Large intestine (tissue), 12 donors: Measurements from ENCODE around the gene ATP5F1C. TPM values are rescaled to one million over a fixed set of nuclear protein-coding genes. Genes with fewer than 3 reads are reported as not detected.
A peak's percentile ranks its signal among the peaks of the same experiment; 100 is the strongest.
"Not testable (repeated sequence)": the region's sequence is repeated elsewhere in the genome, so short reads cannot be mapped to it uniquely, and the experiment has no call there.

Source experiments
- DNase-seq, 2 donors: peaks; one replicate each; pipeline versions ENCODE4 v3.0.0 to v3.0.0-alpha.2; 2013
- H3K27ac ChIP-seq: one replicate; pipeline ENCODE4 v1.5.1; 2013; ENCODE audit warnings: low read length
- H3K27me3 ChIP-seq: 2 replicates; pipeline ENCODE4 v1.6.1; 2013; ENCODE audit warnings: low read length; ENCODE audit not compliant: control insufficient read depth, insufficient read depth
- H3K36me3 ChIP-seq: 2 replicates; pipeline ENCODE4 v1.6.1; 2013; ENCODE audit warnings: low read length; ENCODE audit not compliant: control insufficient read depth, insufficient read depth
- H3K4me1 ChIP-seq: one replicate; pipeline ENCODE4 v1.6.1; 2013; ENCODE audit warnings: low read length; ENCODE audit not compliant: control insufficient read depth, insufficient read depth
- H3K4me3 ChIP-seq: one replicate; pipeline ENCODE4 v1.5.1; 2013; ENCODE audit warnings: low read length
- H3K9me3 ChIP-seq: one replicate; pipeline ENCODE4 v1.6.1; 2013; ENCODE audit warnings: mild to moderate bottlenecking, low read depth, low read length, moderate library complexity; ENCODE audit not compliant: control insufficient read depth
- WGBS: methylation state at CpG from one replicate; pipeline ENCODE4 v1.1.5; 2013; ENCODE audit warnings: low lambda C conversion rate; ENCODE audit not compliant: insufficient coverage; 5-methylcytosine and 5-hydroxymethylcytosine counted together
- long read RNA-seq, 11 donors: transcript quantifications; one replicate each; lab custom pipeline, GENCODE V29; 2026
- polyA plus RNA-seq: library from polyadenylated mRNA; unstranded; fragments of 120-200 nt; gene quantifications from one replicate; pipeline ENCODE4 v1.2.1, GENCODE V29; 2013

The ATP5F1C gene
- 318 TPM for polyA plus RNA-seq
- long read RNA-seq, donor 1, transcript ATP5F1C-209 (4 exons, 460 nt), result minor isoform, 8 of 140 reads
- long read RNA-seq, donor 1, transcript ATP5F1C-201 (9 exons, 1,078 nt), result minor isoform, 11 of 140 reads
- long read RNA-seq, donor 1, transcript ATP5F1C-207 (4 exons, 782 nt), result minor isoform, 7 of 140 reads
- long read RNA-seq, donor 1, transcript ATP5F1C-202 (10 exons, 1,163 nt), result major isoform, 70 of 140 reads
- long read RNA-seq, donor 1, partial matches to known transcripts, result 41 of 140 reads
- long read RNA-seq, donor 1, other reads (novel, unspliced or antisense), result 0 of 140 reads
- long read RNA-seq, donor 2, transcript ATP5F1C-209 (4 exons, 460 nt), result minor isoform, 12 of 364 reads
- long read RNA-seq, donor 2, transcript ATP5F1C-207 (4 exons, 782 nt), result minor isoform, 7 of 364 reads
- long read RNA-seq, donor 2, transcript ATP5F1C-201 (9 exons, 1,078 nt), result minor isoform, 15 of 364 reads
- long read RNA-seq, donor 2, transcript ATP5F1C-202 (10 exons, 1,163 nt), result major isoform, 155 of 364 reads
- long read RNA-seq, donor 2, partial matches to known transcripts, result 160 of 364 reads
- long read RNA-seq, donor 2, other reads (novel, unspliced or antisense), result 6 of 364 reads
- long read RNA-seq, donor 3, result 0 reads
- long read RNA-seq, donor 4, transcript ATP5F1C-202 (10 exons, 1,163 nt), result major isoform, 11 of 26 reads
- long read RNA-seq, donor 4, partial matches to known transcripts, result 6 of 26 reads
- long read RNA-seq, donor 4, other reads (novel, unspliced or antisense), result 0 of 26 reads
- long read RNA-seq, donor 5, transcript ATP5F1C-202 (10 exons, 1,163 nt), result major isoform, 57 of 129 reads
- long read RNA-seq, donor 5, transcript ATP5F1C-201 (9 exons, 1,078 nt), result minor isoform, 18 of 129 reads
- long read RNA-seq, donor 5, partial matches to known transcripts, result 47 of 129 reads
- long read RNA-seq, donor 5, other reads (novel, unspliced or antisense), result 0 of 129 reads
- long read RNA-seq, donor 6, transcript ATP5F1C-201 (9 exons, 1,078 nt), result minor isoform, 26 of 388 reads
- long read RNA-seq, donor 6, transcript ATP5F1C-207 (4 exons, 782 nt), result minor isoform, 5 of 388 reads
- long read RNA-seq, donor 6, transcript ATP5F1C-209 (4 exons, 460 nt), result minor isoform, 29 of 388 reads
- long read RNA-seq, donor 6, transcript ATP5F1C-202 (10 exons, 1,163 nt), result major isoform, 132 of 388 reads
- long read RNA-seq, donor 6, partial matches to known transcripts, result 193 of 388 reads
- long read RNA-seq, donor 6, other reads (novel, unspliced or antisense), result 0 of 388 reads
- long read RNA-seq, donor 7, transcript ATP5F1C-209 (4 exons, 460 nt), result minor isoform, 9 of 145 reads
- long read RNA-seq, donor 7, transcript ATP5F1C-202 (10 exons, 1,163 nt), result major isoform, 57 of 145 reads
- long read RNA-seq, donor 7, transcript ATP5F1C-201 (9 exons, 1,078 nt), result minor isoform, 22 of 145 reads
- long read RNA-seq, donor 7, partial matches to known transcripts, result 53 of 145 reads
- long read RNA-seq, donor 7, other reads (novel, unspliced or antisense), result 0 of 145 reads
- long read RNA-seq, donor 8, transcript ATP5F1C-201 (9 exons, 1,078 nt), result minor isoform, 30 of 471 reads
- long read RNA-seq, donor 8, transcript ATP5F1C-207 (4 exons, 782 nt), result minor isoform, 5 of 471 reads
- long read RNA-seq, donor 8, transcript ATP5F1C-202 (10 exons, 1,163 nt), result major isoform, 158 of 471 reads
- long read RNA-seq, donor 8, transcript ATP5F1C-209 (4 exons, 460 nt), result minor isoform, 46 of 471 reads
- long read RNA-seq, donor 8, partial matches to known transcripts, result 219 of 471 reads
- long read RNA-seq, donor 8, other reads (novel, unspliced or antisense), result 5 of 471 reads
- long read RNA-seq, donor 9, transcript ATP5F1C-207 (4 exons, 782 nt), result minor isoform, 10 of 561 reads
- long read RNA-seq, donor 9, transcript ATP5F1C-201 (9 exons, 1,078 nt), result minor isoform, 27 of 561 reads
- long read RNA-seq, donor 9, transcript ATP5F1C-202 (10 exons, 1,163 nt), result major isoform, 178 of 561 reads
- long read RNA-seq, donor 9, transcript ATP5F1C-209 (4 exons, 460 nt), result minor isoform, 37 of 561 reads
- long read RNA-seq, donor 9, partial matches to known transcripts, result 304 of 561 reads
- long read RNA-seq, donor 9, other reads (novel, unspliced or antisense), result 0 of 561 reads
- long read RNA-seq, donor 10, transcript ATP5F1C-207 (4 exons, 782 nt), result minor isoform, 7 of 386 reads
- long read RNA-seq, donor 10, transcript ATP5F1C-201 (9 exons, 1,078 nt), result minor isoform, 17 of 386 reads
- long read RNA-seq, donor 10, transcript ATP5F1C-209 (4 exons, 460 nt), result minor isoform, 24 of 386 reads
- long read RNA-seq, donor 10, transcript ATP5F1C-202 (10 exons, 1,163 nt), result major isoform, 164 of 386 reads
- long read RNA-seq, donor 10, partial matches to known transcripts, result 171 of 386 reads
- long read RNA-seq, donor 10, other reads (novel, unspliced or antisense), result 0 of 386 reads
- long read RNA-seq, donor 11, transcript ATP5F1C-201 (9 exons, 1,078 nt), result minor isoform, 18 of 261 reads
- long read RNA-seq, donor 11, transcript ATP5F1C-202 (10 exons, 1,163 nt), result major isoform, 122 of 261 reads
- long read RNA-seq, donor 11, transcript ATP5F1C-207 (4 exons, 782 nt), result minor isoform, 6 of 261 reads
- long read RNA-seq, donor 11, transcript ATP5F1C-209 (4 exons, 460 nt), result minor isoform, 21 of 261 reads
- long read RNA-seq, donor 11, partial matches to known transcripts, result 92 of 261 reads
- long read RNA-seq, donor 11, other reads (novel, unspliced or antisense), result 0 of 261 reads

- Histone ChIP-seq H3K27me3 (no peaks in the 10 kb centered on the region), H3K4me1 (no peaks in the 10 kb centered on the region), H3K36me3 (peaks cover 12% of the 10 kb centered on the region), H3K27ac (peak within 1 kb of the TSS; percentile 71), H3K9me3 (no peaks in the 10 kb centered on the region), H3K4me3 (peak within 1 kb of the TSS; percentile 96)
- DNase-seq, result peak; percentile 98
- WGBS, result no CpG with 5 or more reads among the region's 59 CpGs
These were observed at the start of gene ATP5F1C, which contains the start of gene KIN for GRCh38 chr10:7787857-7788638. Gene ATP5F1C (plus strand): TSS chr10:7788177. CDS start chr10:7788208, 31 bp downstream. Gene KIN (minus strand): TSS chr10:7787993. CDS start chr10:7787933, 60 bp downstream.

GRCh38 chr10:7738536-7739407, 49.2 kb upstream of the ATP5F1C start:
- no peaks in the 10 kb centered on the region for H3K4me1 ChIP-seq
- DNase-seq, result no peak
- 48% methylated on average over 2 of the region's 20 CpGs for WGBS
- H3K27ac ChIP-seq, result no peak overlapping the region
- H3K9me3 ChIP-seq, result no peaks in the 10 kb centered on the region
- H3K27me3 ChIP-seq, result no peaks in the 10 kb centered on the region
- H3K36me3 ChIP-seq, result no peaks in the 10 kb centered on the region
- H3K4me3 ChIP-seq, result no peak overlapping the region

GRCh38 chr10:7744307-7744706, 43.7 kb upstream of the ATP5F1C start:
- no CpG with 5 or more reads among the region's 8 CpGs for WGBS
- Histone ChIP-seq H3K27me3 (no peaks in the 10 kb centered on the region), H3K27ac (no peak overlapping the region), H3K4me1 (no peaks in the 10 kb centered on the region), H3K36me3 (no peaks in the 10 kb centered on the region), H3K4me3 (no peak overlapping the region), H3K9me3 (no peaks in the 10 kb centered on the region)
- no peak for DNase-seq

- 100% methylated on average over 2 of the region's 7 CpGs for WGBS
- DNase-seq, H3K4me1 ChIP-seq, H3K27me3 ChIP-seq, H3K27ac ChIP-seq, H3K9me3 ChIP-seq, H3K4me3 ChIP-seq: not testable (repeated sequence)
- peaks cover 18% of the 10 kb centered on the region for H3K36me3 ChIP-seq
These were observed 39.3 kb upstream of the ATP5F1C start for GRCh38 chr10:7748637-7749036.

- no peak for DNase-seq
- Histone ChIP-seq H3K36me3 (peaks cover 29% of the 10 kb centered on the region), H3K9me3 (no peaks in the 10 kb centered on the region), H3K27ac (no peak overlapping the region), H3K4me1 (no peaks in the 10 kb centered on the region), H3K4me3 (no peak overlapping the region), H3K27me3 (no peaks in the 10 kb centered on the region)
- WGBS, result no CpG with 5 or more reads among the region's 5 CpGs
These were observed 37.8 kb upstream of the ATP5F1C start for GRCh38 chr10:7750222-7750621.

- H3K9me3 ChIP-seq, result no peaks in the 10 kb centered on the region
- no peaks in the 10 kb centered on the region for H3K27me3 ChIP-seq
- H3K27ac ChIP-seq, result no peak overlapping the region
- H3K4me1 ChIP-seq, result no peaks in the 10 kb centered on the region
- peaks cover 35% of the 10 kb centered on the region for H3K36me3 ChIP-seq
- WGBS, result 100% methylated on average over 4 of the region's 6 CpGs
- H3K4me3 ChIP-seq, result no peak overlapping the region
- DNase-seq, result no peak
These were observed 35.7 kb upstream of the ATP5F1C start for GRCh38 chr10:7752251-7752650.

- Histone ChIP-seq H3K4me3 (no peak overlapping the region), H3K27me3 (no peaks in the 10 kb centered on the region), H3K27ac (no peak overlapping the region), H3K36me3 (peaks cover 53% of the 10 kb centered on the region), H3K4me1 (no peaks in the 10 kb centered on the region), H3K9me3 (no peaks in the 10 kb centered on the region)
- DNase-seq, result no peak
- 100% methylated on average over 1 of the region's 3 CpGs for WGBS
These were observed 32.9 kb upstream of the ATP5F1C start for GRCh38 chr10:7755103-7755502.
